Lung (tissue), 12 donors: ENCODE data around the gene PRPF38B. TPM values are rescaled to one million over a fixed set of nuclear protein-coding genes. Genes with fewer than 3 reads are reported as not detected.

ENCODE experiments used
- ATAC-seq: fragments of 200-7000 bp; cut with Tn5 transposase; one replicate; pipeline ENCODE4 v1.9.1; 2020; ENCODE audit warnings: moderate number of reproducible peaks; ENCODE audit not compliant: insufficient read depth, low FRiP score
- DNase-seq, 3 donors: peaks; one replicate each; pipeline ENCODE4 v3.0.0-alpha.2; 2013 to 2017
- H3K27ac ChIP-seq, 2 donors: one replicate each; pipeline ENCODE4 v1.5.1; 2013; ENCODE audit warnings: mild to moderate bottlenecking in 2 of 2, moderate library complexity in 2 of 2, control low read depth in 1 of 2, inconsistent platforms in 1 of 2, low read depth in 1 of 2, low read length in 1 of 2
- H3K27me3 ChIP-seq, 3 donors: one replicate each; pipeline ENCODE4 v1.5.1; 2013; ENCODE audit warnings: low read length in 2 of 3; ENCODE audit not compliant: control insufficient read depth in 3 of 3, insufficient read depth in 3 of 3
- H3K36me3 ChIP-seq, 4 donors: one replicate each; pipeline ENCODE4 v1.5.1; 2013; ENCODE audit warnings: low read length in 4 of 4, mild to moderate bottlenecking in 1 of 4, moderate library complexity in 1 of 4; ENCODE audit not compliant: control insufficient read depth in 4 of 4, insufficient read depth in 4 of 4
- H3K4me1 ChIP-seq, 5 donors: one replicate each; pipeline ENCODE4 v1.5.1; 2013; ENCODE audit warnings: low read length in 5 of 5, mild to moderate bottlenecking in 2 of 5, moderate library complexity in 1 of 5; ENCODE audit not compliant: control insufficient read depth in 5 of 5, insufficient read depth in 5 of 5
- H3K4me3 ChIP-seq: one replicate; pipeline ENCODE4 v1.5.1; 2013; ENCODE audit warnings: mild to moderate bottlenecking, control low read depth, moderate library complexity
- H3K9ac ChIP-seq, 2 donors: one replicate each; pipeline ENCODE4 v1.5.1; 2013; ENCODE audit warnings: low read length in 2 of 2, control low read depth in 1 of 2; ENCODE audit not compliant: insufficient read depth in 1 of 2
- H3K9me3 ChIP-seq, 4 donors: one replicate each; pipeline ENCODE4 v1.5.1; 2013; ENCODE audit warnings: low read length in 3 of 4, mild to moderate bottlenecking in 1 of 4, moderate library complexity in 1 of 4; ENCODE audit not compliant: control insufficient read depth in 4 of 4, insufficient read depth in 3 of 4
- CTCF ChIP-seq: IDR thresholded peaks from 2 replicates; pipeline ENCODE4 v1.5.1; 2012; ENCODE audit warnings: mild to moderate bottlenecking; ENCODE audit errors: control extremely low read depth, extremely low read depth
- WGBS, 2 donors: extraction: QIAGEN DNeasy Blood & Tissue Kit; methylation state at CpG; one replicate each; pipeline ENCODE4 v1.1.7; 2013; 5-methylcytosine and 5-hydroxymethylcytosine counted together
- polyA plus RNA-seq, 2 donors: library from polyadenylated mRNA; stranded (reverse); fragments of 200-250 nt; gene quantifications; one replicate each; pipeline ENCODE4 v1.2.1, GENCODE V29; 2013
- total RNA-seq, 2 donors: library from RNA; depleted of rRNA in 1 of 2; stranded (reverse); fragments of >200 nt in 1 of 2; gene quantifications; one replicate each; pipeline ENCODE4 v1.2.1, GENCODE V29; 2014 to 2021
- donor health status: control.
- donor health status: control.
- donor health status: Bipolar disorder and iron deficiency.
- donor health status: healthy.
- donor health status: DM: yes; HTN: yes; CAD: no.

PRPF38B gene
- total and polyA plus RNA-seq, 4 donors: 26.8 to 38.3 (median 29.8) TPM

- Histone ChIP-seq H3K9me3 (no peaks in the 10 kb centered on the region), H3K27ac (no peak overlapping the region), H3K27me3 (no peaks in the 10 kb centered on the region), H3K9ac (no peak overlapping the region), H3K4me3 (no peak overlapping the region), H3K4me1 (peaks cover 0 to 4% (median 0%) of the 10 kb centered on the region in 5 donors), H3K36me3 (peaks cover 4 to 15% (median 11%) of the 10 kb centered on the region in 4 donors)
- WGBS, 2 donors: 69 to 79% methylated on average over 2 of the region's 2 CpGs
- TF ChIP-seq CTCF: no peak
- ATAC-seq (no peak), DNase-seq (no peak)
These were observed 12.4 kb downstream of the PRPF38B start for GRCh38 chr1:108704496-108704895.

- DNase-seq (no peak), ATAC-seq (no peak)
- H3K4me3 ChIP-seq: no peak overlapping the region
- no peaks in the 10 kb centered on the region for H3K27me3 ChIP-seq
- no peak for TF ChIP-seq CTCF
- H3K27ac ChIP-seq: no peak overlapping the region
- peaks cover 0 to 4% (median 0%) of the 10 kb centered on the region in 5 donors for H3K4me1 ChIP-seq
- H3K9me3 ChIP-seq: no peaks in the 10 kb centered on the region
- H3K9ac ChIP-seq: no peak overlapping the region
- 92 to 100% methylated on average over 3 of the region's 3 CpGs for WGBS, 2 donors
- peaks cover 0 to 3% (median 0%) of the 10 kb centered on the region in 4 donors for H3K36me3 ChIP-seq
These were observed 14.5 kb downstream of the PRPF38B start for GRCh38 chr1:108706643-108707042.

GRCh38 chr1:108708691-108709660 lies 16.9 kb downstream of the PRPF38B start:
- Histone ChIP-seq H3K27me3 (no peaks in the 10 kb centered on the region), H3K36me3 (no peaks in the 10 kb centered on the region), H3K4me3 (no peak overlapping the region), H3K4me1 (peaks cover 0 to 3% (median 0%) of the 10 kb centered on the region in 5 donors), H3K9me3 (no peaks in the 10 kb centered on the region), H3K9ac (no peak overlapping the region), H3K27ac (no peak overlapping the region)
- no peak for TF ChIP-seq CTCF
- DNase-seq (no peak), ATAC-seq (no peak)
- 68 to 75% methylated on average over 7 of the region's 7 CpGs for WGBS, 2 donors
